Adrenal gland (tissue), 5 donors: Measurements from ENCODE around the gene RAB18.

Experiments
- POLR2A ChIP-seq, 2 donors: fragments of 450-650 bp; IDR thresholded peaks; one replicate each; pipeline ENCODE4 v1.6.1; 2017; ENCODE audit warnings: antibody characterized with exemption in 2 of 2, mild to moderate bottlenecking in 2 of 2, moderate library complexity in 1 of 2
- TF ChIP-seq, protein P1 (sequence below), 6 experiments: fragments of 450-650 bp in 4 of 6; fragments of 200-600 bp in 2 of 6; sonication (generic) in 1 of 6; IDR thresholded peaks; 1 replicate in 5 of 6; 2 replicates in 1 of 6; pipeline versions ENCODE4 v1.5.1 to v1.8.0; 2016 to 2021; ENCODE audit warnings: antibody characterized with exemption in 6 of 6, mild to moderate bottlenecking in 2 of 6, moderate library complexity in 1 of 6
- donor health status: DM: no; HTN: no; CAD: no.

DNA sequence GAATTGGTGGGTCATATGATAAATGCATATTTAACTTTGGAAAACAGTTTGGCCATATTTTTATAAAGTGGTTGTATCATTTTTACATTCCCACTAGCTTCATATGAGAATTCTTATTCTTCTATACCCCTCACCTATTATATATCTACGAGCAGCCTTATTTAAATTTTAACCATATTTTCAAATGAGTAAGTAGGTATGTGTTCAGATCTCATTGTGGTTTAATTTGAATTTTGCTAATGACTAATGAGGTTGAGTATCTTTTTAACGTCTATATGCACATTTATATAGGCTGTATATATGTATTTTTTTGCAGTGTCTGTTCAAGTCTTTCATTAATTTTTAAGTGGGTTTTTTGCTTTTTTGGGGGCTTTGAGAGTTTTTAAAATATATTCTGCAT lies 14.2 kb downstream of the RAB18 start:
- TF ChIP-seq, protein P1, sequence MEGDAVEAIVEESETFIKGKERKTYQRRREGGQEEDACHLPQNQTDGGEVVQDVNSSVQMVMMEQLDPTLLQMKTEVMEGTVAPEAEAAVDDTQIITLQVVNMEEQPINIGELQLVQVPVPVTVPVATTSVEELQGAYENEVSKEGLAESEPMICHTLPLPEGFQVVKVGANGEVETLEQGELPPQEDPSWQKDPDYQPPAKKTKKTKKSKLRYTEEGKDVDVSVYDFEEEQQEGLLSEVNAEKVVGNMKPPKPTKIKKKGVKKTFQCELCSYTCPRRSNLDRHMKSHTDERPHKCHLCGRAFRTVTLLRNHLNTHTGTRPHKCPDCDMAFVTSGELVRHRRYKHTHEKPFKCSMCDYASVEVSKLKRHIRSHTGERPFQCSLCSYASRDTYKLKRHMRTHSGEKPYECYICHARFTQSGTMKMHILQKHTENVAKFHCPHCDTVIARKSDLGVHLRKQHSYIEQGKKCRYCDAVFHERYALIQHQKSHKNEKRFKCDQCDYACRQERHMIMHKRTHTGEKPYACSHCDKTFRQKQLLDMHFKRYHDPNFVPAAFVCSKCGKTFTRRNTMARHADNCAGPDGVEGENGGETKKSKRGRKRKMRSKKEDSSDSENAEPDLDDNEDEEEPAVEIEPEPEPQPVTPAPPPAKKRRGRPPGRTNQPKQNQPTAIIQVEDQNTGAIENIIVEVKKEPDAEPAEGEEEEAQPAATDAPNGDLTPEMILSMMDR (IDR thresholded peaks at IDR 0.05): no peak
- no peak for TF ChIP-seq POLR2A (IDR thresholded peaks at IDR 0.05)
